GM12878 (cell line): ENCODE measurements around the gene C1QB. TPM values are rescaled to one million over a fixed set of nuclear protein-coding genes. Genes with fewer than 3 reads are reported as not detected.

Source experiments
- ATAC-seq: fragments of 200-7000 bp; cut with Tn5 transposase; 3 replicates; pipeline ENCODE4 v1.9.1; 2020; ENCODE audit warnings: mild to moderate bottlenecking, moderate library complexity
- BruUV-seq: library from RNA; stranded (reverse); fragments of 400-500 nt; replicated peaks from 2 replicates; lab custom pipeline; 2021; lab: Mats Ljungman, UMichigan
- CTCF ChIA-PET: fragments of 300-600 bp; sonication (Branson Sonifier 250); formaldehyde crosslinking; extraction: SDS; loops from one replicate; lab custom pipeline; 2021; ENCODE audit warnings: inconsistent platforms; lab: Yijun Ruan, JAX
- POLR2A ChIA-PET: fragments of 350-600 bp; formaldehyde crosslinking; extraction: SDS; loops from one replicate; lab custom pipeline; 2021; ENCODE audit warnings: inconsistent platforms; lab: Charles Lee
- RAD21 ChIA-PET: fragments of 300-600 bp; sonication (Branson Sonifier 250); formaldehyde crosslinking; loops from one replicate; lab custom pipeline; 2023; ENCODE audit warnings: antibody characterized with exemption; ENCODE audit not compliant: unreplicated experiment; lab: Charles Lee
- SMC1A ChIA-PET: fragments of 300-600 bp; sonication (Branson Sonifier 250); formaldehyde crosslinking; loops from one replicate; lab custom pipeline; 2023; ENCODE audit not compliant: unreplicated experiment, uncharacterized antibody; lab: Charles Lee
- DNase-seq: peaks from one replicate; pipeline ENCODE4 v3.0.0-alpha.2; 2011; ENCODE audit warnings: low read depth, low spot score
- FAIRE-seq: peaks from 3 replicates; lab custom pipeline; 2011; peaks lifted over from hg19 to GRCh38; lab: Jason Lieb, UNC
- H2AFZ ChIP-seq: 2 replicates; pipeline ENCODE4 v1.6.0; 2011; ENCODE audit warnings: low read depth, low read length, control low read depth; ENCODE audit not compliant: control insufficient read depth
- H3K27ac ChIP-seq: 2 replicates; pipeline ENCODE4 v1.5.1; 2011; ENCODE audit warnings: control low read depth; ENCODE audit not compliant: control insufficient read depth, insufficient read depth
- H3K27me3 ChIP-seq, 2 experiments: replicated peaks in 1 of 2; 2 replicates each; pipeline versions ENCODE4 v1.6.0 to v1.6.1; 2011; ENCODE audit warnings: low read length in 1 of 2; ENCODE audit not compliant: control insufficient read depth in 2 of 2, insufficient read depth in 2 of 2
- H3K36me3 ChIP-seq, 2 experiments: 2 replicates each; pipeline ENCODE4 v1.5.1; 2011; ENCODE audit warnings: low read length in 1 of 2; ENCODE audit not compliant: control insufficient read depth in 2 of 2, insufficient read depth in 2 of 2
- H3K4me1 ChIP-seq: 2 replicates; pipeline ENCODE4 v1.6.1; 2011; ENCODE audit warnings: mild to moderate bottlenecking, low read length, moderate library complexity, mixed read lengths; ENCODE audit not compliant: control insufficient read depth, insufficient read depth
- H3K4me2 ChIP-seq: 2 replicates; pipeline ENCODE4 v1.6.0; 2011; ENCODE audit warnings: control low read depth; ENCODE audit not compliant: control insufficient read depth, insufficient read depth
- H3K4me3 ChIP-seq: fragments of 200-600 bp; sonication (generic); 2 replicates; pipeline ENCODE4 v1.5.1; 2016
- H3K79me2 ChIP-seq: 2 replicates; pipeline ENCODE4 v1.6.0; 2011; ENCODE audit warnings: low read length; ENCODE audit not compliant: control insufficient read depth, insufficient read depth
- H3K9ac ChIP-seq: 2 replicates; pipeline ENCODE4 v1.8.0; 2011; ENCODE audit warnings: low read length, control low read depth, mixed read lengths; ENCODE audit not compliant: control insufficient read depth, insufficient read depth
- H3K9me3 ChIP-seq: replicated peaks from 3 replicates; pipeline ENCODE4 v1.5.1; 2011; ENCODE audit warnings: mild to moderate bottlenecking, low read length; ENCODE audit not compliant: control insufficient read depth, insufficient read depth
- H4K20me1 ChIP-seq: 2 replicates; pipeline ENCODE4 v1.6.0; 2011; ENCODE audit not compliant: control insufficient read depth, insufficient read depth
- BMI1 ChIP-seq: fragments of 450-650 bp; IDR thresholded peaks from 2 replicates; pipeline ENCODE4 v1.6.1; 2016; ENCODE audit warnings: mild to moderate bottlenecking, moderate library complexity, borderline replicate concordance
- EP300 ChIP-seq, 2 experiments: fragments of 150-350 bp in 1 of 2; IDR thresholded peaks; 2 replicates each; pipeline ENCODE4 v1.6.1; 2011 to 2012; ENCODE audit warnings: low read depth in 2 of 2, low read length in 2 of 2, borderline replicate concordance in 1 of 2, improper control_type of control experiment in 1 of 2, inconsistent platforms in 1 of 2; ENCODE audit not compliant: control insufficient read depth in 1 of 2
- IRF4 ChIP-seq: IDR thresholded peaks from 2 replicates; pipeline ENCODE4 v1.6.1; 2011; ENCODE audit warnings: low read depth, low read length
- LARP7 ChIP-seq: fragments of 450-650 bp; IDR thresholded peaks from 2 replicates; pipeline ENCODE4 v1.6.1; 2017; ENCODE audit warnings: mild to moderate bottlenecking
- MEF2A ChIP-seq: IDR thresholded peaks from 2 replicates; pipeline ENCODE4 v1.6.1; 2011; ENCODE audit warnings: low read depth, mild to moderate bottlenecking, low read length, moderate library complexity; ENCODE audit not compliant: insufficient read depth
- MYB ChIP-seq: fragments of 150-350 bp; IDR thresholded peaks from 2 replicates; pipeline ENCODE4 v1.6.1; 2014; ENCODE audit warnings: mild to moderate bottlenecking, low read depth, low read length, borderline replicate concordance
- NRF1 ChIP-seq: conservative IDR thresholded peaks from 2 replicates; pipeline ENCODE4 v1.6.1; 2011; ENCODE audit warnings: mild to moderate bottlenecking, low read depth, low read length, improper control_type of control experiment
- RUNX3 ChIP-seq: IDR thresholded peaks from 2 replicates; pipeline ENCODE4 v1.6.1; 2012; ENCODE audit warnings: low read length, inconsistent platforms
- SMAD1 ChIP-seq: fragments of 450-650 bp; IDR thresholded peaks from 2 replicates; pipeline ENCODE4 v1.6.1; 2018; ENCODE audit warnings: mild to moderate bottlenecking, low read depth; ENCODE audit not compliant: partially characterized antibody
- SP1 ChIP-seq: IDR thresholded peaks from one replicate; pipeline ENCODE4 v1.6.1; 2011; ENCODE audit warnings: low read depth, low read length
- ZNF217 ChIP-seq: fragments of 450-650 bp; IDR thresholded peaks from 2 replicates; pipeline ENCODE4 v1.6.1; 2017; ENCODE audit warnings: antibody characterized with exemption, mild to moderate bottlenecking
- WGBS: methylation state at CpG from one replicate; pipeline ENCODE4 v1.1.6; 2016; ENCODE audit warnings: low lambda C conversion rate; ENCODE audit not compliant: insufficient replicate concordance, insufficient coverage; ENCODE audit errors: missing lambda C conversion rate; 5-methylcytosine and 5-hydroxymethylcytosine counted together
- in situ Hi-C: fragments of 300-500 bp; cut with MboI; formaldehyde crosslinking; loops from 9 replicates; pipeline ENCODE4 v1.14.3; 2018; ENCODE audit warnings: mixed read lengths
- intact Hi-C: fragments of 100-400 bp; cut with micrococcal nuclease; formaldehyde crosslinking; loops from one replicate; pipeline ENCODE4 v1.14.2; 2022; ENCODE audit not compliant: unreplicated experiment
- polyA plus RNA-seq, 11 experiments: library from polyadenylated mRNA; depleted of rRNA in 4 of 11; unstranded in 6 of 11; stranded (reverse) in 5 of 11; fragments of >200 nt; fragmentation: Nextera tagmentation in 4 of 11; fragmentation: Illumina TruSeq in 1 of 11; extraction: Ambion mirVana in 4 of 11; extraction: Trizol in 1 of 11; gene quantifications; 1 replicate in 1 of 11; 2 replicates in 10 of 11; pipeline versions ENCODE4 v1.2.1 to v1.2.3, GENCODE V29; 2011 to 2016; ENCODE audit warnings: inconsistent platforms in 2 of 11, missing spikeins in 2 of 11, low read depth in 1 of 11
- total RNA-seq, 4 experiments: library from RNA; depleted of rRNA in 3 of 4; stranded (reverse); fragments of >200 nt in 3 of 4; fragmentation: Illumina TruSeq in 1 of 4; extraction: Trizol in 1 of 4; gene quantifications; 2 replicates each; pipeline versions ENCODE4 v1.2.1 to v1.2.3, GENCODE V29; 2013 to 2021
- TF ChIP-seq, protein P1 (sequence below): fragments of 450-650 bp; IDR thresholded peaks from 2 replicates; pipeline ENCODE4 v1.6.1; 2017; ENCODE audit warnings: antibody characterized with exemption, mild to moderate bottlenecking, moderate library complexity
- TF ChIP-seq, protein P2 (sequence below): fragments of 450-650 bp; IDR thresholded peaks from 2 replicates; pipeline ENCODE4 v1.6.1; 2017; ENCODE audit warnings: mild to moderate bottlenecking
- TF ChIP-seq, protein P3 (sequence below): fragments of 450-650 bp; IDR thresholded peaks from 2 replicates; pipeline ENCODE4 v1.6.1; 2017; ENCODE audit warnings: mild to moderate bottlenecking, low read depth, inconsistent platforms; ENCODE audit not compliant: poor library complexity, severe bottlenecking
- TF ChIP-seq, protein P4 (sequence below): fragments of 450-650 bp; formaldehyde crosslinking; IDR thresholded peaks from 2 replicates; pipeline ENCODE4 v1.5.0; 2022; ENCODE audit warnings: mild to moderate bottlenecking, missing genetic modification characterization

Gene C1QB
- total and polyA plus RNA-seq, 10 of the 15 experiments (the other 5 are each of a cell fraction or from before 2014, with no cell fraction given), result 0.62 TPM; not detected in 9

DNA sequence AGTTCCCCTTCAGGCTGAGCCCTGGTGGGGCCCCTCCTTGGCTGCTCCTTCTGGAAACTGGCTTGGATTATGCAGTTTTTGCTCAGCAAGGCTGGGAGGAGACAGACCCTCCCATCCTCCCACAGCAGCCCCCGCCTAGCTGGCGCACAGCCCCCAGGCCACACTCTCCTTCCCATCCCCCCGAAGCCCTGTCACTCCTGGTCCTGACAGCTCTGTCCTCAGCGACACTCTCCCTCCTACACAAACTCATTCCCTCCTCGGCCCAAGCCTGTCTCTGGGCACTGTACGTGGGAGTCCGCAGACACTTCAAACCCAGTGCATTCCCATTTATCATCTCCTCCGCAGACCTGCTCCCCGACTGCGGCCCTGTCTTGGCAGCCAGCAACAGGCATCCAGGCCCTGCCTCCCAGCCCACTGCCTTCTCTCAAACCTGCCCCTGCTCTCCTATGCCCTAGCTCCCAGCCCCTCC, 32.6 kb downstream of the C1QB start:
- H4K20me1 ChIP-seq, result no peaks in the 10 kb centered on the region
- H3K9me3 ChIP-seq, result no peaks in the 10 kb centered on the region
- no peak overlapping the region for H3K9ac ChIP-seq
- no TSS peak for BruUV-seq
- H3K36me3 ChIP-seq, result no peaks in the 10 kb centered on the region
- 37% methylated on average over 10 of the region's 10 CpGs for WGBS
- H3K4me3 ChIP-seq, result no peak overlapping the region
- H3K27me3 ChIP-seq, result peaks cover 0 to 1% of the 10 kb centered on the region in 2 experiments; a peak in 1 of 4 replicates
- H2AFZ ChIP-seq, result no peak overlapping the region
- no peak overlapping the region for H3K27ac ChIP-seq
- CTCF ChIA-PET, result no interaction called here
- no peak for FAIRE-seq
- no peak for ATAC-seq
- SMC1A ChIA-PET, result no interaction called here
- in situ Hi-C loops, result no loop called here
- RAD21 ChIA-PET, result no interaction called here
- intact Hi-C loops, result no loop called here
- no peak for DNase-seq
- H3K4me2 ChIP-seq, result no peak overlapping the region
- H3K79me2 ChIP-seq, result no peaks in the 10 kb centered on the region
- POLR2A ChIA-PET, result no interaction called here
- no peaks in the 10 kb centered on the region for H3K4me1 ChIP-seq
- TF ChIP-seq, protein P1, sequence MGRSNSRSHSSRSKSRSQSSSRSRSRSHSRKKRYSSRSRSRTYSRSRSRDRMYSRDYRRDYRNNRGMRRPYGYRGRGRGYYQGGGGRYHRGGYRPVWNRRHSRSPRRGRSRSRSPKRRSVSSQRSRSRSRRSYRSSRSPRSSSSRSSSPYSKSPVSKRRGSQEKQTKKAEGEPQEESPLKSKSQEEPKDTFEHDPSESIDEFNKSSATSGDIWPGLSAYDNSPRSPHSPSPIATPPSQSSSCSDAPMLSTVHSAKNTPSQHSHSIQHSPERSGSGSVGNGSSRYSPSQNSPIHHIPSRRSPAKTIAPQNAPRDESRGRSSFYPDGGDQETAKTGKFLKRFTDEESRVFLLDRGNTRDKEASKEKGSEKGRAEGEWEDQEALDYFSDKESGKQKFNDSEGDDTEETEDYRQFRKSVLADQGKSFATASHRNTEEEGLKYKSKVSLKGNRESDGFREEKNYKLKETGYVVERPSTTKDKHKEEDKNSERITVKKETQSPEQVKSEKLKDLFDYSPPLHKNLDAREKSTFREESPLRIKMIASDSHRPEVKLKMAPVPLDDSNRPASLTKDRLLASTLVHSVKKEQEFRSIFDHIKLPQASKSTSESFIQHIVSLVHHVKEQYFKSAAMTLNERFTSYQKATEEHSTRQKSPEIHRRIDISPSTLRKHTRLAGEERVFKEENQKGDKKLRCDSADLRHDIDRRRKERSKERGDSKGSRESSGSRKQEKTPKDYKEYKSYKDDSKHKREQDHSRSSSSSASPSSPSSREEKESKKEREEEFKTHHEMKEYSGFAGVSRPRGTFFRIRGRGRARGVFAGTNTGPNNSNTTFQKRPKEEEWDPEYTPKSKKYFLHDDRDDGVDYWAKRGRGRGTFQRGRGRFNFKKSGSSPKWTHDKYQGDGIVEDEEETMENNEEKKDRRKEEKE, result no peak
- no peak for TF ChIP-seq MEF2A
- TF ChIP-seq, protein P2, sequence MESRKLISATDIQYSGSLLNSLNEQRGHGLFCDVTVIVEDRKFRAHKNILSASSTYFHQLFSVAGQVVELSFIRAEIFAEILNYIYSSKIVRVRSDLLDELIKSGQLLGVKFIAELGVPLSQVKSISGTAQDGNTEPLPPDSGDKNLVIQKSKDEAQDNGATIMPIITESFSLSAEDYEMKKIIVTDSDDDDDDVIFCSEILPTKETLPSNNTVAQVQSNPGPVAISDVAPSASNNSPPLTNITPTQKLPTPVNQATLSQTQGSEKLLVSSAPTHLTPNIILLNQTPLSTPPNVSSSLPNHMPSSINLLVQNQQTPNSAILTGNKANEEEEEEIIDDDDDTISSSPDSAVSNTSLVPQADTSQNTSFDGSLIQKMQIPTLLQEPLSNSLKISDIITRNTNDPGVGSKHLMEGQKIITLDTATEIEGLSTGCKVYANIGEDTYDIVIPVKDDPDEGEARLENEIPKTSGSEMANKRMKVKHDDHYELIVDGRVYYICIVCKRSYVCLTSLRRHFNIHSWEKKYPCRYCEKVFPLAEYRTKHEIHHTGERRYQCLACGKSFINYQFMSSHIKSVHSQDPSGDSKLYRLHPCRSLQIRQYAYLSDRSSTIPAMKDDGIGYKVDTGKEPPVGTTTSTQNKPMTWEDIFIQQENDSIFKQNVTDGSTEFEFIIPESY, result no peak
- no peak for TF ChIP-seq ZNF217
- no peak for TF ChIP-seq SP1
- no peak for TF ChIP-seq RUNX3
- TF ChIP-seq IRF4, result no peak
- TF ChIP-seq BMI1, result no peak
- TF ChIP-seq, protein P3, sequence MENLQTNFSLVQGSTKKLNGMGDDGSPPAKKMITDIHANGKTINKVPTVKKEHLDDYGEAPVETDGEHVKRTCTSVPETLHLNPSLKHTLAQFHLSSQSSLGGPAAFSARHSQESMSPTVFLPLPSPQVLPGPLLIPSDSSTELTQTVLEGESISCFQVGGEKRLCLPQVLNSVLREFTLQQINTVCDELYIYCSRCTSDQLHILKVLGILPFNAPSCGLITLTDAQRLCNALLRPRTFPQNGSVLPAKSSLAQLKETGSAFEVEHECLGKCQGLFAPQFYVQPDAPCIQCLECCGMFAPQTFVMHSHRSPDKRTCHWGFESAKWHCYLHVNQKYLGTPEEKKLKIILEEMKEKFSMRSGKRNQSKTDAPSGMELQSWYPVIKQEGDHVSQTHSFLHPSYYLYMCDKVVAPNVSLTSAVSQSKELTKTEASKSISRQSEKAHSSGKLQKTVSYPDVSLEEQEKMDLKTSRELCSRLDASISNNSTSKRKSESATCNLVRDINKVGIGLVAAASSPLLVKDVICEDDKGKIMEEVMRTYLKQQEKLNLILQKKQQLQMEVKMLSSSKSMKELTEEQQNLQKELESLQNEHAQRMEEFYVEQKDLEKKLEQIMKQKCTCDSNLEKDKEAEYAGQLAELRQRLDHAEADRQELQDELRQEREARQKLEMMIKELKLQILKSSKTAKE, result no peak
- TF ChIP-seq NRF1, result no peak
- TF ChIP-seq, protein P4, sequence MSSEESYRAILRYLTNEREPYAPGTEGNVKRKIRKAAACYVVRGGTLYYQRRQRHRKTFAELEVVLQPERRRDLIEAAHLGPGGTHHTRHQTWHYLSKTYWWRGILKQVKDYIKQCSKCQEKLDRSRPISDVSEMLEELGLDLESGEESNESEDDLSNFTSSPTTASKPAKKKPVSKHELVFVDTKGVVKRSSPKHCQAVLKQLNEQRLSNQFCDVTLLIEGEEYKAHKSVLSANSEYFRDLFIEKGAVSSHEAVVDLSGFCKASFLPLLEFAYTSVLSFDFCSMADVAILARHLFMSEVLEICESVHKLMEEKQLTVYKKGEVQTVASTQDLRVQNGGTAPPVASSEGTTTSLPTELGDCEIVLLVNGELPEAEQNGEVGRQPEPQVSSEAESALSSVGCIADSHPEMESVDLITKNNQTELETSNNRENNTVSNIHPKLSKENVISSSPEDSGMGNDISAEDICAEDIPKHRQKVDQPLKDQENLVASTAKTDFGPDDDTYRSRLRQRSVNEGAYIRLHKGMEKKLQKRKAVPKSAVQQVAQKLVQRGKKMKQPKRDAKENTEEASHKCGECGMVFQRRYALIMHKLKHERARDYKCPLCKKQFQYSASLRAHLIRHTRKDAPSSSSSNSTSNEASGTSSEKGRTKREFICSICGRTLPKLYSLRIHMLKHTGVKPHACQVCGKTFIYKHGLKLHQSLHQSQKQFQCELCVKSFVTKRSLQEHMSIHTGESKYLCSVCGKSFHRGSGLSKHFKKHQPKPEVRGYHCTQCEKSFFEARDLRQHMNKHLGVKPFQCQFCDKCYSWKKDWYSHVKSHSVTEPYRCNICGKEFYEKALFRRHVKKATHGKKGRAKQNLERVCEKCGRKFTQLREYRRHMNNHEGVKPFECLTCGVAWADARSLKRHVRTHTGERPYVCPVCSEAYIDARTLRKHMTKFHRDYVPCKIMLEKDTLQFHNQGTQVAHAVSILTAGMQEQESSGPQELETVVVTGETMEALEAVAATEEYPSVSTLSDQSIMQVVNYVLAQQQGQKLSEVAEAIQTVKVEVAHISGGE (CRISPR knock-in tag), result no peak
- TF ChIP-seq MYB, result no peak
- no peak for TF ChIP-seq LARP7
- no peak for TF ChIP-seq EP300 (IDR thresholded peaks at IDR 0.05; ENCODE audit: borderline replicate concordance in 1 of 2, control insufficient read depth in 1 of 2, low read depth in 2 of 2, low read length in 2 of 2)
- no peak for TF ChIP-seq SMAD1
